HepG2 (cell line): Measurements from ENCODE around the gene COX4I1. TPM values are rescaled to one million over a fixed set of nuclear protein-coding genes. Genes with fewer than 3 reads are reported as not detected.

Source experiments
- HNF4G ChIP-seq, 2 experiments: sonication (generic) in 1 of 2; formaldehyde crosslinking in 1 of 2; IDR thresholded peaks; 2 replicates each; pipeline versions ENCODE4 v1.4.0 to v1.6.1; 2011 to 2020; ENCODE audit warnings: borderline replicate concordance in 2 of 2, low read depth in 2 of 2, mild to moderate bottlenecking in 2 of 2, low read length in 1 of 2, missing genetic modification reagents in 1 of 2, moderate library complexity in 1 of 2
- KDM1A ChIP-seq: IDR thresholded peaks from 2 replicates; pipeline ENCODE4 v1.6.1; 2016; ENCODE audit warnings: missing compliant biosample characterization
- MAFG ChIP-seq: sonication (generic); formaldehyde crosslinking; IDR thresholded peaks from 2 replicates; pipeline ENCODE4 v1.5.1; 2020; ENCODE audit warnings: mild to moderate bottlenecking, missing genetic modification reagents
- NR2F1 ChIP-seq, 2 experiments: fragments of 450-650 bp in 1 of 2; formaldehyde crosslinking in 1 of 2; IDR thresholded peaks; 2 replicates each; pipeline versions ENCODE4 v1.5.0 to v1.6.1; 2016 to 2020; ENCODE audit warnings: mild to moderate bottlenecking in 1 of 2, missing compliant biosample characterization in 1 of 2, missing genetic modification reagents in 1 of 2, moderate library complexity in 1 of 2
- RERE ChIP-seq: IDR thresholded peaks from 2 replicates; pipeline ENCODE4 v1.6.1; 2016; ENCODE audit warnings: low read depth, missing genetic modification reagents, missing compliant biosample characterization
- SALL1 ChIP-seq: sonication (generic); formaldehyde crosslinking; IDR thresholded peaks from 2 replicates; pipeline ENCODE4 v1.8.0; 2022; ENCODE audit warnings: mild to moderate bottlenecking, missing genetic modification reagents
- SP1 ChIP-seq, 2 experiments: fragments of 450-650 bp in 1 of 2; sonication (generic) in 1 of 2; formaldehyde crosslinking in 1 of 2; IDR thresholded peaks; 2 replicates each; pipeline versions ENCODE4 v1.4.0 to v1.6.1; 2016 to 2020; ENCODE audit warnings: missing genetic modification reagents in 1 of 2
- TFE3 ChIP-seq: IDR thresholded peaks from 2 replicates; pipeline ENCODE4 v1.6.1; 2016
- TMF1 ChIP-seq: sonication (generic); formaldehyde crosslinking; IDR thresholded peaks from 2 replicates; pipeline ENCODE4 v1.8.1; 2022; ENCODE audit warnings: low read depth, missing genetic modification reagents
- YEATS2 ChIP-seq: sonication (generic); formaldehyde crosslinking; IDR thresholded peaks from 2 replicates; pipeline ENCODE4 v1.4.0; 2020; ENCODE audit warnings: missing genetic modification reagents, borderline replicate concordance
- ZNF292 ChIP-seq: sonication (generic); formaldehyde crosslinking; IDR thresholded peaks from 2 replicates; pipeline ENCODE4 v1.8.1; 2022; ENCODE audit warnings: mild to moderate bottlenecking, low read depth, missing genetic modification reagents, borderline replicate concordance
- ZSCAN9 ChIP-seq: IDR thresholded peaks from 2 replicates; pipeline ENCODE4 v1.6.1; 2016; ENCODE audit warnings: borderline replicate concordance
- polyA plus RNA-seq, 8 experiments: library from polyadenylated mRNA; depleted of rRNA in 3 of 8; stranded (reverse) in 7 of 8; unstranded in 1 of 8; fragments of >200 nt; fragmentation: Illumina TruSeq in 4 of 8; extraction: Trizol in 4 of 8; gene quantifications; 2 replicates each; pipeline versions ENCODE4 v1.2.1 to v1.2.3, GENCODE V29; 2011 to 2016; ENCODE audit warnings: low read depth in 4 of 8, missing spikeins in 1 of 8, mixed read lengths in 1 of 8; ENCODE audit not compliant: insufficient read depth in 1 of 8
- total RNA-seq, 5 experiments: library from RNA; depleted of rRNA; stranded (reverse); fragments of >200 nt; fragmentation: Illumina TruSeq; extraction: Trizol; gene quantifications; 2 replicates each; pipeline ENCODE4 v1.2.3, GENCODE V29; 2016; ENCODE audit warnings: low read depth in 1 of 5
- TF ChIP-seq, protein P1 (sequence below): sonication (generic); formaldehyde crosslinking; IDR thresholded peaks from 2 replicates; pipeline ENCODE4 v1.8.1; 2023; ENCODE audit warnings: mild to moderate bottlenecking, missing genetic modification reagents
- TF ChIP-seq, protein P2 (sequence below): sonication (generic); formaldehyde crosslinking; IDR thresholded peaks from 2 replicates; pipeline ENCODE4 v1.5.0; 2020; ENCODE audit warnings: missing genetic modification reagents

Gene COX4I1
- total and polyA plus RNA-seq, 2 of the 13 experiments (the other 11 are each of a cell fraction or from before 2014, with no cell fraction given) = 658 to 902 TPM

- TF ChIP-seq YEATS2 (CRISPR knock-in tag) (no peak), NR2F1 (CRISPR knock-in tag; IDR thresholded peaks at IDR 0.05) (peak in 1 of 2 experiments; percentile 52; a peak in 1 of 4 replicates), MAFG (no peak), SP1 (IDR thresholded peaks at IDR 0.05) (no peak), SP1 (CRISPR knock-in tag; IDR thresholded peaks at IDR 0.05) (no peak), ZSCAN9 (CRISPR knock-in tag) (0 out of 2 replicates have a peak, but pooled peaks have one; percentile 36), SALL1 (CRISPR knock-in tag) (peak; percentile 96), RERE (peak; percentile 63; the same call in 1 of the 2 replicates), TFE3 (CRISPR knock-in tag) (no peak), TMF1 (CRISPR knock-in tag) (no peak), ZNF292 (CRISPR knock-in tag) (peak; percentile 64; the same call in 1 of the 2 replicates), HNF4G (IDR thresholded peaks at IDR 0.05; ENCODE audit: borderline replicate concordance, low read depth, low read length) (no peak), HNF4G (CRISPR knock-in tag; IDR thresholded peaks at IDR 0.05; ENCODE audit: borderline replicate concordance, low read depth) (no peak), KDM1A (CRISPR knock-in tag) (0 out of 2 replicates have a peak, but pooled peaks have one; percentile 17)
- TF ChIP-seq, protein P1, sequence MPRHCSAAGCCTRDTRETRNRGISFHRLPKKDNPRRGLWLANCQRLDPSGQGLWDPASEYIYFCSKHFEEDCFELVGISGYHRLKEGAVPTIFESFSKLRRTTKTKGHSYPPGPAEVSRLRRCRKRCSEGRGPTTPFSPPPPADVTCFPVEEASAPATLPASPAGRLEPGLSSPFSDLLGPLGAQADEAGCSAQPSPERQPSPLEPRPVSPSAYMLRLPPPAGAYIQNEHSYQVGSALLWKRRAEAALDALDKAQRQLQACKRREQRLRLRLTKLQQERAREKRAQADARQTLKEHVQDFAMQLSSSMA (CRISPR knock-in tag) = no peak
- TF ChIP-seq, protein P2, sequence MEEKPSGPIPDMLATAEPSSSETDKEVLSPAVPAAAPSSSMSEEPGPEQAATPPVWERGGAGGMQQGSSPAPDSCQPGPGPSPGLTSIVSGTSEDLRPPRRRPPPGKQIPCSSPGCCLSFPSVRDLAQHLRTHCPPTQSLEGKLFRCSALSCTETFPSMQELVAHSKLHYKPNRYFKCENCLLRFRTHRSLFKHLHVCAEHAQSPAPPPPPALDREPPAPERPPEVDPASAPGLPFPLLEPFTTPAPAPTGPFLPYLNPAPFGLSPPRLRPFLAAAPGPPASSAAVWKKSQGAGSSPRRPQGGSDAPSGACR (CRISPR knock-in tag) = 0 out of 2 replicates have a peak, but pooled peaks have one; percentile 25
Observed at GRCh38 chr16:85844786-85845185, 45.3 kb downstream of the COX4I1 start (continued).
